ENCODE results near the gene GRAMD1A.

GRCh38 chr19:35037716-35038622 is 37.8 kb downstream of the GRAMD1A start:
- no peak for TF ChIP-seq CTCF (IDR thresholded peaks at IDR 0.05)
- no peak for TF ChIP-seq ZFX (IDR thresholded peaks at IDR 0.05; ENCODE audit: borderline replicate concordance)

Data from 22Rv1 (cell line).